ENCODE results near the gene LRRK1.

LRRK1 gene

GRCh38 chr15:101112336-101113113 is 193.4 kb downstream of the LRRK1 start:
- TF ChIP-seq TCF12 (IDR thresholded peaks at IDR 0.05; ENCODE audit: low read depth) (no peak), USF1 (IDR thresholded peaks at IDR 0.05) (no peak), RAD21 (IDR thresholded peaks at IDR 0.05; ENCODE audit: low read depth) (no peak), NFIC (IDR thresholded peaks at IDR 0.05) (no peak), FOXM1 (IDR thresholded peaks at IDR 0.05; ENCODE audit: borderline replicate concordance, low read depth) (no peak), EP300 (IDR thresholded peaks at IDR 0.05; ENCODE audit: borderline replicate concordance) (no peak), TAF1 (IDR thresholded peaks at IDR 0.05; ENCODE audit: low read depth) (no peak), TEAD4 (IDR thresholded peaks at IDR 0.05) (no peak), EGR1 (IDR thresholded peaks at IDR 0.05) (no peak), REST (IDR thresholded peaks at IDR 0.05; ENCODE audit: low read depth) (no peak), ZBTB7A (IDR thresholded peaks at IDR 0.05; ENCODE audit: low read depth) (no peak), YY1 (IDR thresholded peaks at IDR 0.05; ENCODE audit: low read depth) (no peak), CEBPB (IDR thresholded peaks at IDR 0.05) (no peak), CREB1 (IDR thresholded peaks at IDR 0.05; ENCODE audit: low read depth) (no peak), MAX (IDR thresholded peaks at IDR 0.05) (no peak)

- TF ChIP-seq MAX (IDR thresholded peaks at IDR 0.05): no peak
Measured at GRCh38 chr15:101113114-101114005, 194.2 kb downstream of the LRRK1 start.

GRCh38 chr15:101114166-101114565 is 195.0 kb downstream of the LRRK1 start:
- TF ChIP-seq ZBTB7A (IDR thresholded peaks at IDR 0.05; ENCODE audit: low read depth) (no peak), EGR1 (IDR thresholded peaks at IDR 0.05) (no peak), YY1 (IDR thresholded peaks at IDR 0.05; ENCODE audit: low read depth) (no peak), NFIC (IDR thresholded peaks at IDR 0.05) (no peak), RAD21 (IDR thresholded peaks at IDR 0.05; ENCODE audit: low read depth) (no peak), TCF12 (IDR thresholded peaks at IDR 0.05; ENCODE audit: low read depth) (no peak), MAX (IDR thresholded peaks at IDR 0.05) (no peak), CEBPB (IDR thresholded peaks at IDR 0.05) (no peak), TAF1 (IDR thresholded peaks at IDR 0.05; ENCODE audit: low read depth) (no peak), CREB1 (IDR thresholded peaks at IDR 0.05; ENCODE audit: low read depth) (no peak), TEAD4 (IDR thresholded peaks at IDR 0.05) (no peak), EP300 (IDR thresholded peaks at IDR 0.05; ENCODE audit: borderline replicate concordance) (no peak), REST (IDR thresholded peaks at IDR 0.05; ENCODE audit: low read depth) (no peak)

GRCh38 chr15:101114610-101115009 is 195.5 kb downstream of the LRRK1 start:
- TF ChIP-seq CEBPB (IDR thresholded peaks at IDR 0.05) (no peak), EP300 (IDR thresholded peaks at IDR 0.05; ENCODE audit: borderline replicate concordance) (no peak), FOXM1 (IDR thresholded peaks at IDR 0.05; ENCODE audit: borderline replicate concordance, low read depth) (no peak), ZBTB7A (IDR thresholded peaks at IDR 0.05; ENCODE audit: low read depth) (no peak), USF1 (IDR thresholded peaks at IDR 0.05) (no peak), MAX (IDR thresholded peaks at IDR 0.05) (no peak), NFIC (IDR thresholded peaks at IDR 0.05) (no peak), RAD21 (IDR thresholded peaks at IDR 0.05; ENCODE audit: low read depth) (no peak), CREB1 (IDR thresholded peaks at IDR 0.05; ENCODE audit: low read depth) (no peak), YY1 (IDR thresholded peaks at IDR 0.05; ENCODE audit: low read depth) (no peak), TCF12 (IDR thresholded peaks at IDR 0.05; ENCODE audit: low read depth) (no peak), TAF1 (IDR thresholded peaks at IDR 0.05; ENCODE audit: low read depth) (no peak), REST (IDR thresholded peaks at IDR 0.05; ENCODE audit: low read depth) (no peak), TEAD4 (IDR thresholded peaks at IDR 0.05) (no peak), EGR1 (IDR thresholded peaks at IDR 0.05) (no peak)
